Prostate gland (tissue), 2 donors: Measurements from ENCODE around the gene ALDH1L1. TPM values are rescaled to one million over a fixed set of nuclear protein-coding genes. Genes with fewer than 3 reads are reported as not detected.

ENCODE experiments used
- DNase-seq: peaks from one replicate; pipeline ENCODE4 v3.0.0-alpha.2; 2019; ENCODE audit warnings: low spot score
- H3K27ac ChIP-seq, 2 donors: fragments of 200-600 bp; sonication (generic); 2 replicates each; pipeline ENCODE4 v1.5.1; 2017 to 2019
- H3K27me3 ChIP-seq: fragments of 200-600 bp; sonication (generic); replicated peaks from 2 replicates; pipeline ENCODE4 v1.5.1; 2019; ENCODE audit not compliant: insufficient read depth
- H3K36me3 ChIP-seq, 2 donors: fragments of 200-600 bp; sonication (generic); 1 replicate in 1 of 2; 2 replicates in 1 of 2; pipeline versions ENCODE4 v1.5.1 to v1.8.1; 2017 to 2019
- H3K4me1 ChIP-seq: fragments of 200-600 bp; sonication (generic); replicated peaks from 2 replicates; pipeline ENCODE4 v1.5.1; 2019
- H3K4me3 ChIP-seq, 2 donors: fragments of 200-600 bp; sonication (generic); 2 replicates each; pipeline ENCODE4 v1.5.1; 2017 to 2019
- H3K9me3 ChIP-seq: fragments of 200-600 bp; sonication (generic); 2 replicates; pipeline ENCODE4 v1.5.1; 2017
- CTCF ChIP-seq, 4 experiments: fragments of 200-600 bp in 2 of 4; fragments of 450-650 bp in 2 of 4; sonication (generic) in 2 of 4; IDR thresholded peaks; 1 replicate in 3 of 4; 2 replicates in 1 of 4; pipeline ENCODE4 v1.5.1; 2016 to 2019; ENCODE audit warnings: antibody characterized with exemption in 4 of 4, mild to moderate bottlenecking in 2 of 4, moderate library complexity in 2 of 4
- POLR2A ChIP-seq: fragments of 450-650 bp; IDR thresholded peaks from one replicate; pipeline ENCODE4 v1.6.1; 2016; ENCODE audit warnings: antibody characterized with exemption, mild to moderate bottlenecking
- POLR2AphosphoS5 ChIP-seq: sonication (generic); formaldehyde crosslinking; IDR thresholded peaks from one replicate; pipeline ENCODE4 v1.6.1; 2017; ENCODE audit warnings: antibody characterized with exemption
- WGBS: methylation state at CpG from one replicate; pipeline ENCODE4 v1.1.5; 2018; 5-methylcytosine and 5-hydroxymethylcytosine counted together
- intact Hi-C: fragments of 100-400 bp; cut with DNase I; formaldehyde crosslinking; loops from one replicate; pipeline ENCODE4 v1.14.2; 2022
- small RNA-seq, 2 donors: library from RNA; depleted of rRNA; stranded (forward); fragments of <200 nt; gene quantifications; one replicate each; pipeline ENCODE3, GENCODE V24; 2016
- total RNA-seq, 2 donors: library from RNA; depleted of rRNA; stranded (reverse); fragments of >200 nt; gene quantifications; one replicate each; pipeline ENCODE4 v1.1.0, GENCODE V29; 2016

ALDH1L1 gene
- total RNA-seq, 2 donors from 2014 or later = 19.6 to 57.3 TPM

DNA sequence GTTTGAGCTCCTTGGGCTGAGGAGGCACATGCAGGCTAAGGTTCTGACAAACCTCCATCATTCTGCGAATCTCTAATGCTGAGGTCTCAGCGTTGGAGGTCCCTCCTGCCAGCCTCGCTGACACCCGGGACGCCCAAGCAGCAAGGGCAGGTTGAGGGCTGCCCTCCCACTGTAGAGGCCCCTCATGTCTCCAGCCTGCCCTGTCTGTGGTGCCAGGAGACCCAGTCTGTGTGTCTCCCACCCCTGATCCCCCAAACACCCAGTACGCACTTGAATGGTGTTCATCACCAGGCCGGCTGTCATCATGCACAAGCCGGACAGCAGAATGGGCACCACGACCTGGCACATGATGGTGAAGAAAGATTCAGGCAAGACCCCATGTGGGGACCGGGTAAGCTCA lies 124.3 kb downstream of the ALDH1L1 start:
- H3K9me3 ChIP-seq = no peaks in the 10 kb centered on the region
- TF ChIP-seq CTCF (IDR thresholded peaks at IDR 0.05) (no peak), POLR2AphosphoS5 (no peak), POLR2A (no peak)
- WGBS = 97% methylated on average over 10 of the region's 10 CpGs
- intact Hi-C loops = no loop called here
- no peaks in the 10 kb centered on the region for H3K27me3 ChIP-seq
- no peaks in the 10 kb centered on the region for H3K4me1 ChIP-seq
- H3K36me3 ChIP-seq = no peaks in the 10 kb centered on the region
- H3K4me3 ChIP-seq = no peak overlapping the region
- DNase-seq = no peak
- H3K27ac ChIP-seq = no peak overlapping the region

GRCh38 chr3:126054870-126055269 lies 125.5 kb downstream of the ALDH1L1 start:
- intact Hi-C loops = no loop called here
- WGBS = 94% methylated on average over 5 of the region's 5 CpGs
- Histone ChIP-seq H3K27ac (no peak overlapping the region), H3K4me1 (no peaks in the 10 kb centered on the region), H3K27me3 (no peaks in the 10 kb centered on the region), H3K36me3 (no peaks in the 10 kb centered on the region), H3K4me3 (no peak overlapping the region), H3K9me3 (no peaks in the 10 kb centered on the region)
- DNase-seq = no peak
- no peak for TF ChIP-seq POLR2A
- no peak for TF ChIP-seq POLR2AphosphoS5
- TF ChIP-seq CTCF (IDR thresholded peaks at IDR 0.05) = no peak

GRCh38 chr3:126053949-126054569 lies 126.3 kb downstream of the ALDH1L1 start:
- Histone ChIP-seq H3K9me3 (no peaks in the 10 kb centered on the region), H3K27ac (no peak overlapping the region), H3K4me1 (no peaks in the 10 kb centered on the region), H3K4me3 (no peak overlapping the region), H3K36me3 (no peaks in the 10 kb centered on the region), H3K27me3 (no peaks in the 10 kb centered on the region)
- no peak for DNase-seq
- 96% methylated on average over 6 of the region's 6 CpGs for WGBS
- intact Hi-C loops = no loop called here
- TF ChIP-seq POLR2A (no peak), POLR2AphosphoS5 (no peak), CTCF (IDR thresholded peaks at IDR 0.05) (no peak)

Small RNA genes within 50 kb of the gene (small RNA-seq; reads per million reads assigned to genes)
- gene RNU1-30P = 0 to 0.50 reads per million in 2 donors

Other genes with a start within 250 kb of the ALDH1L1 start
- 10 to 100 TPM in 1 of 2 donors, 1 to 10 TPM in 1; 2.2 to 27.8 TPM for gene ROPN1B, start 211.4 kb downstream of the ALDH1L1 start, total RNA-seq
- 100 to 1,000 TPM in 1 of 2 donors, 10 to 100 TPM in 1; 32.2 to 131 TPM for gene SLC41A3, start 96.5 kb downstream of the ALDH1L1 start, total RNA-seq
- gene KLF15, start 176.8 kb upstream of the ALDH1L1 start, total RNA-seq = 10 to 100 TPM; 52.7 to 72.6 TPM
- gene CFAP100, start 214.3 kb upstream of the ALDH1L1 start, total RNA-seq = 1 to 10 TPM in 1 of 2 donors, not detected in 1; 2.3 TPM